Caco-2 (cell line): ENCODE results near the gene ADGRL3. TPM values are rescaled to one million over a fixed set of nuclear protein-coding genes. Genes with fewer than 3 reads are reported as not detected.

Experiments used
- BruUV-seq: library from RNA; stranded (reverse); fragments of 400-500 nt; replicated peaks from 2 replicates; lab custom pipeline; 2021; lab: Mats Ljungman, UMichigan
- CTCF ChIA-PET: fragments of 300-600 bp; sonication (Branson Sonifier 250); formaldehyde crosslinking; loops from one replicate; lab custom pipeline; 2022; ENCODE audit warnings: antibody characterized with exemption; lab: Charles Lee
- POLR2A ChIA-PET: fragments of 300-600 bp; sonication (Branson Sonifier 250); formaldehyde crosslinking; loops from one replicate; lab custom pipeline; 2022; ENCODE audit warnings: antibody characterized with exemption; lab: Charles Lee
- DNase-seq, 2 experiments: peaks; one replicate each; pipeline versions ENCODE4 v3.0.0 to v3.0.0-alpha.2; 2020 to 2022
- H3K27me3 ChIP-seq: replicated peaks from 2 replicates; pipeline ENCODE4 v1.6.0; 2011; ENCODE audit warnings: low read length; ENCODE audit not compliant: control insufficient read depth, insufficient read depth
- H3K36me3 ChIP-seq: 2 replicates; pipeline ENCODE4 v1.5.1; 2011; ENCODE audit warnings: low read length; ENCODE audit not compliant: control insufficient read depth, insufficient read depth
- H3K4me1 ChIP-seq: fragments of 250-450 bp; sonication (Bioruptor Pico); 2 replicates; pipeline ENCODE4 v1.5.1; 2020; ENCODE audit warnings: mild to moderate bottlenecking
- H3K4me3 ChIP-seq: 2 replicates; pipeline ENCODE4 v1.5.1; 2011; ENCODE audit warnings: low read depth, mild to moderate bottlenecking, control low read depth, low read length
- H3K9me3 ChIP-seq: fragments of 250-450 bp; sonication (Bioruptor Pico); 2 replicates; pipeline ENCODE4 v1.5.1; 2020; ENCODE audit warnings: mild to moderate bottlenecking, moderate library complexity
- H3K27ac Mint-ChIP-seq: one replicate; pipeline ENCODE4 v1.8.0; 2022; ENCODE audit warnings: mixed read lengths; ENCODE audit not compliant: unreplicated experiment
- H3K27me3 Mint-ChIP-seq: one replicate; pipeline ENCODE4 v1.8.0; 2022; ENCODE audit warnings: mixed read lengths; ENCODE audit not compliant: insufficient read depth, unreplicated experiment
- H3K36me3 Mint-ChIP-seq: one replicate; pipeline ENCODE4 v1.8.0; 2022; ENCODE audit warnings: mild to moderate bottlenecking, mixed read lengths; ENCODE audit not compliant: insufficient read depth, unreplicated experiment
- H3K4me1 Mint-ChIP-seq: one replicate; pipeline ENCODE4 v1.8.0; 2022; ENCODE audit warnings: low read depth, mixed read lengths; ENCODE audit not compliant: unreplicated experiment
- H3K4me3 Mint-ChIP-seq: one replicate; pipeline ENCODE4 v1.8.0; 2022; ENCODE audit warnings: mild to moderate bottlenecking, moderate library complexity, mixed read lengths; ENCODE audit not compliant: unreplicated experiment
- H3K9me3 Mint-ChIP-seq: one replicate; pipeline ENCODE4 v1.8.0; 2022; ENCODE audit warnings: mixed read lengths; ENCODE audit not compliant: unreplicated experiment
- CTCF ChIP-seq, 2 experiments: fragments of 200-600 bp in 1 of 2; IDR thresholded peaks; 1 replicate in 1 of 2; 2 replicates in 1 of 2; pipeline versions ENCODE4 v1.5.1 to v1.8.0; 2011 to 2022; ENCODE audit warnings: antibody characterized with exemption in 1 of 2, control low read depth in 1 of 2, inconsistent platforms in 1 of 2, low read depth in 1 of 2, low read length in 1 of 2, mild to moderate bottlenecking in 1 of 2, moderate library complexity in 1 of 2; ENCODE audit not compliant: insufficient read depth in 1 of 2, severe bottlenecking in 1 of 2, unreplicated experiment in 1 of 2
- intact Hi-C: fragments of 100-400 bp; cut with micrococcal nuclease; formaldehyde crosslinking; loops from one replicate; pipeline ENCODE4 v1.10.0; 2022; ENCODE audit not compliant: unreplicated experiment
- total RNA-seq: library from RNA; stranded (reverse); gene quantifications from 2 replicates; pipeline ENCODE4 v1.2.3, GENCODE V29; 2022

ADGRL3 gene
- total RNA-seq, 1 experiment from 2014 or later: 1.5 TPM

GRCh38 chr4:61400439-61401038 is 200.4 kb downstream of the ADGRL3 start:
- intact Hi-C loops: no loop called here
- ChIA-PET POLR2A (no interaction called here), CTCF (no interaction called here)
- DNase-seq: no peak
- H3K9me3 ChIP-seq: no peaks in the 10 kb centered on the region
- H3K27me3 ChIP-seq: no peaks in the 10 kb centered on the region
- H3K4me1 ChIP-seq: no peaks in the 10 kb centered on the region
- no peak for TF ChIP-seq CTCF (IDR thresholded peaks at IDR 0.05; ENCODE audit: insufficient read depth in 1 of 2, low read depth in 1 of 2, low read length in 1 of 2, severe bottlenecking in 1 of 2, unreplicated experiment in 1 of 2)
- no peak overlapping the region for H3K4me3 Mint-ChIP-seq
- no peak overlapping the region for H3K27ac Mint-ChIP-seq
- no TSS peak for BruUV-seq
- no peaks in the 10 kb centered on the region for H3K4me1 Mint-ChIP-seq
- no peaks in the 10 kb centered on the region for H3K36me3 ChIP-seq
- no peaks in the 10 kb centered on the region for H3K36me3 Mint-ChIP-seq
- H3K9me3 Mint-ChIP-seq: no peaks in the 10 kb centered on the region
- H3K27me3 Mint-ChIP-seq: no peaks in the 10 kb centered on the region
- H3K4me3 ChIP-seq: no peak overlapping the region

- no peaks in the 10 kb centered on the region for H3K27me3 Mint-ChIP-seq
- no peaks in the 10 kb centered on the region for H3K9me3 ChIP-seq
- no peaks in the 10 kb centered on the region for H3K36me3 Mint-ChIP-seq
- DNase-seq: no peak
- no peaks in the 10 kb centered on the region for H3K4me1 ChIP-seq
- intact Hi-C loops: no loop called here
- H3K27ac Mint-ChIP-seq: no peak overlapping the region
- no peaks in the 10 kb centered on the region for H3K4me1 Mint-ChIP-seq
- H3K9me3 Mint-ChIP-seq: no peaks in the 10 kb centered on the region
- ChIA-PET POLR2A (no interaction called here), CTCF (no interaction called here)
- no TSS peak for BruUV-seq
- H3K36me3 ChIP-seq: no peaks in the 10 kb centered on the region
- no peak overlapping the region for H3K4me3 Mint-ChIP-seq
- TF ChIP-seq CTCF (IDR thresholded peaks at IDR 0.05; ENCODE audit: insufficient read depth in 1 of 2, low read depth in 1 of 2, low read length in 1 of 2, severe bottlenecking in 1 of 2, unreplicated experiment in 1 of 2): no peak
- no peak overlapping the region for H3K4me3 ChIP-seq
- no peaks in the 10 kb centered on the region for H3K27me3 ChIP-seq
Observed at GRCh38 chr4:61401771-61402170, 201.6 kb downstream of the ADGRL3 start.

- no peaks in the 10 kb centered on the region for H3K4me1 Mint-ChIP-seq
- no peaks in the 10 kb centered on the region for H3K27me3 ChIP-seq
- H3K36me3 ChIP-seq: no peaks in the 10 kb centered on the region
- ChIA-PET CTCF (no interaction called here), POLR2A (no interaction called here)
- no peaks in the 10 kb centered on the region for H3K9me3 ChIP-seq
- H3K36me3 Mint-ChIP-seq: no peaks in the 10 kb centered on the region
- H3K27ac Mint-ChIP-seq: no peak overlapping the region
- H3K9me3 Mint-ChIP-seq: no peaks in the 10 kb centered on the region
- H3K4me3 Mint-ChIP-seq: no peak overlapping the region
- intact Hi-C loops: no loop called here
- H3K4me1 ChIP-seq: no peaks in the 10 kb centered on the region
- BruUV-seq: no TSS peak
- no peak for DNase-seq
- no peak overlapping the region for H3K4me3 ChIP-seq
- no peak for TF ChIP-seq CTCF (IDR thresholded peaks at IDR 0.05; ENCODE audit: insufficient read depth in 1 of 2, low read depth in 1 of 2, low read length in 1 of 2, severe bottlenecking in 1 of 2, unreplicated experiment in 1 of 2)
- H3K27me3 Mint-ChIP-seq: no peaks in the 10 kb centered on the region
Observed at GRCh38 chr4:61405307-61405706, 205.2 kb downstream of the ADGRL3 start.
